ENCODE results near the gene IL21R.

IL21R gene

DNA sequence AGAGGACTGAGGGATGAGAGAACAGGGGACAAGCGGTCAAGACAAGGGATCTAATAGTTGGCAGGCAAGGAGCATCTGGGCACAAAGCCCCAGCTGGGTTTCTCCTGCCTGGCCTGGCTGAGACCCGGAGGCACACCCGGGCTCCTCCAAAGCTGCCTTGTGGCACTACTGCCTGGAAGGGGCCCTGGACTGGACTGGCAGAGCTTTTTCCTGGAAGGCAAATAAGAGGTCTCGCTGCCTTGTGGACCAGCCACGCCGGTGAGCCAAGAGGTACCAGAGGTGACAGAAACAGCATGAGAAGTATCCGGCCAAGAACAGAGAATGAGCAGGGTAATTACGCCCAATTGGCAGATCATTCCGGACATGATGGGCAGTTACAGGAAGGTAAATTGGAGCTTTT lies 83.2 kb downstream of the IL21R start:
- DNase-seq (ENCODE audit: low read depth, low spot score): no peak

DNA sequence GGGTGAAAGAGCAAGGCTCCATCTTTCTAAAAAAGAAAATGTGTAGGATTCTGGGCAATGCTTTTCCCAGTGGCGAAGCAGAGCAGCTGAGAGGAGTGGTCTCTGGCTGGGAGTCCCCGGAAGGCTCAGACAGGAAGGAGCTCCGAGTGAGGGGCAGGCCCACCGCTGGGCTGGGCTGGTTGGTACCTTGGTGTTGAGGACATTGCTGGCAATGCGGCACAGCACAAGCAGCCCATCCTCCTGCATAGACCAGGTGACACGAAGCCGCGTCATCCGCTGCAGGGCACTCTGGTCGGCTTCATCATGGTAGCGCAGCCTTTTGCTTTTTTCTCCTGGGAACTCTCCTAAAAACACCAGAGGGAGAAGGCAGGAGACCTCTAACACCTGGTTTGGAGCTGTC lies 83.8 kb downstream of the IL21R start:
- DNase-seq (ENCODE audit: low read depth, low spot score): no peak

DNA sequence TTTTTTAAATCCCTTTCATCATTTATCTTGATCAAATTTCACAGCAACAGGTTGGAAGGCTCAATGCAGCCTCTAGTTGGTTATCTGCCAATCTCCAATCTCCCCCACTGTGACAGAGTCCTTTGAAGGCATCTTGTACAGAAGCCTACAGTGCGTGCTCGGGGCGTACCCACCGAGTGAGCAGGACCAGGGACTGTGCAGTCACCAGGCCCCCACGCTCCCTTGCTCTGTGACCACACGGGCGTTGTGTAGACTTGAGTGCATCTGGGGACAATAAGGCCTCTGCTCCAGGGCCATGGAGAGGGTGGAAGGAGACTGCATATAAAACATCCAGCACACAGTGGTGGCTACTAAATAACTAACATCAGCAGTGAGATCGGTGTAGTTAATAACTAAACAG lies 84.4 kb downstream of the IL21R start:
- no peak for DNase-seq (ENCODE audit: low read depth, low spot score)

DNA sequence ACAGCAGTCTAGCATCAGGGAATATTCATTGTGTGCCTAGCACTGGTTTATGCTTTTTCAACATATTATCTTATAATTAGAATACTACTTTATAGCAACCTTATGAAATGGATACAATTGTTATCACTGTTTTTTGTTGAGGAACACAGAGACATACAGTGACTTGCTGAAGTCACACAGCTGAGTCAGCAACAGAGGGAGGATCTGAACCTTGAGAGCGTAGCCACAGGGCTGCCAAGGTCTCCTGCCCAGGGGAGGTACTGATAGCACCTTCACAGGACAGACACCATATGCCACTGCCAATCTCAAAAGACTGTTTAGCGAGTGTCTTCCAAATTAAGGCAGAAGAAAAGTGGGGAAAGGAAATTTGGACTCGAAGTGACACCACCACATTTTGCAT lies 84.8 kb downstream of the IL21R start:
- DNase-seq (ENCODE audit: low read depth, low spot score): no peak

DNA sequence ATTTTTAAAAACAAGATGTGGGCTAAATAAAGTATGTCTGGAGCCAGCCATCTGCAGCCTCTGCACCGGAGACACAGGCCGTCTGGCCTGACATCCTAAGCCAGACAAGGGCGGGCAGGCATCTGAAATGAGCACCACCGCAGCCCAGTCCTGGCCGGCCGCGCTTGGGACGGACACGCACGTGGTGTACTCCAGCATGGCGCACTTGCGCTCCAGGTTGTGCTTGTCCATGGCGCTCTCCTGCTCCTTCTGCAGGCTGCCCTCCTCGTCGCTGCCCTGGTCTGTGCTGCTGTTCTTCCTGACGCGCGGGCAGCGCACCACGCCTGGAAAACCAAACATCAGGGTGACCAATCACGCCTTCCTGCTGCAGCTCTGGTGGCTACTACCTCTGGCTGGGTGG lies 87.4 kb downstream of the IL21R start:
- no peak for DNase-seq (ENCODE audit: low read depth, low spot score)

DNA sequence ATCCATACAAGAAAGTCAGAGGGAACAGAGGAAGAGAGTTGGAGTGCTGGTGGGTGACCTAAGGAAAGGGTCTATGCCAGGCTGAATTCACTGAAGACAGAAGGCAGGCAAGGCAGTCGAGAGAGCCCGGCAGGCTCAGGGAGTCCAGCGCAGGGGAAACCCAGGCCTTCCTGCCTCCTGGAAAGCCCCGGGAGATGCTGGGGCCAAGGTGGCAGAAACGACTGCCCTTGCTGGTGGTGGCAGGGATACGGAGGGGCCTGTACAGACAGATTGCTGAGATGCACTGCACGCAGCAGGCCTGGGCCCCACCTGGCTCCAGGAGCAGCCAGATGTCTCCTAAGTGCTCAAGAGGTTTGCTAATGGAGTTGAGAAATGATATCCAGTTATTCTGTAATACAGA lies 87.9 kb downstream of the IL21R start:
- DNase-seq (ENCODE audit: low read depth, low spot score): no peak

DNA sequence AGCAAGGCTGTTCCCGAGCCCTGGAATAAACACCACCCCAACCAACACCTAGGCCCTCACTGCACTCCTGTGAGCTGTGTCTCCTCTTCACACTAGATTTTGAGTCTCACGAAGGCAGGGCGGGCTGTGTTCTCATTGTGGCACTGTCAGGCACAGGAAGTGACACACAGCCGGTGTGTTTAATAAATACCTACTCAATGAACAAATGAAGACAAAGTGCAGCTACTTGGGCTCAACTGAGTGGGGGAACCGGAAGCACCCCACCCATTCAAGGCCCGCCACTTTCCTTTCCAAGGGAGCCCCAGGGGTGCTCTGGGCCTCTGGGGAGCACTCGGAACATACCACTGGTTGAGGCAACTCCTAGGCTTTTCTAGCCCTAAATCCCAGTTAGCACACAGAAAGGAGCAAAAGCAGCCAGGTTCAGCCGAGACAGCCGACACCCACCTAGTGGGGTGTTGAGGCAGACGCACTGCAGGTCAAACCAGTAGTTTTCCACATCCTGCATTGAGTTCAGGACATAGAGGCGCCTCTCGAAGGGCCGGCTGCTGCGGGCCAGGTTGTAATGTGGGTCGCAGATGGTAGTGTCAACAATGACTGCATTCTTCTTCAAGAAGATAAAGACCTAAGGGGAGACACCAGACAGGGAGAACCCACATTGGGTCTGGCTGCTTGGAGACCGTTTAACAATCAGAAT lies 90.1 kb downstream of the IL21R start:
- no peak for DNase-seq (ENCODE audit: low read depth, low spot score)

DNA sequence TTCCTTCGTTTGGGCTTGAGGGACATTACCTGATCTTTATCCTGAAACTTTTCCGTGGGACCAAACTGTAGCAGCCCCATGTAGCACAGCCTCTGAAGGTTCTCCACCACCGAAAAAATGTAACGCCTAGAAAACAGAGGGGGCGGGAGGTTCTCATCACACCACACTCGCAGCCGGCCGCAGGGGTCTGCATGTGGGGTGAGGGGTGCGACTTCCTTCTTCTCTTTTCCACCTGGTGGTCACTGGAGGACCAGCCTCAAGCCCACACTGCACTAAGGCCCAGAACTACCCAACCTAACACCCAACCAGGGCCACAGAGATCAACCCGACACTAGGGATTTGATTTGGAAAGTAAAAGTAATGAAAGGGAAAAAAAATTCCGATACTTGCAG lies 90.6 kb downstream of the IL21R start:
- no peak for DNase-seq (ENCODE audit: low read depth, low spot score)

DNA sequence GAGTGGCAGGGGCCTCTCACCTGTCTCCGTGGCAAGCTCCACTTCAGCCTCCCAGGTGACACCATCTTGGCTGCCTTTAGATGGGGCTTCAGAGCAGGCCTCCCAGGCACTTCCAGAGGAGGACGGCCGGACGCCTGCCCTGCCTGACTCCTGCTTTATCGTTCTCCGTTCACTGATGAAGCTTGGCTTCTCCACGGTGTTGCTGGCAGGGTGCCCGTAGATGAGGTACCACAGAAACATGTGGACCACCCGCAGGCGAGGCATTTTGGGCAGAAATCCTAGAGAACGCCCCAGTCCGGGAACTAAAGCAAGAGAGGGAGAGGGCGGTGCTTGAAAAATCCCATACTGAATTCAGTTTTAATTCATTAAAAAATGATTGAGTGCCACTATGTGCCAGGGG lies 93.2 kb downstream of the IL21R start:
- DNase-seq (ENCODE audit: low read depth, low spot score): no peak

DNA sequence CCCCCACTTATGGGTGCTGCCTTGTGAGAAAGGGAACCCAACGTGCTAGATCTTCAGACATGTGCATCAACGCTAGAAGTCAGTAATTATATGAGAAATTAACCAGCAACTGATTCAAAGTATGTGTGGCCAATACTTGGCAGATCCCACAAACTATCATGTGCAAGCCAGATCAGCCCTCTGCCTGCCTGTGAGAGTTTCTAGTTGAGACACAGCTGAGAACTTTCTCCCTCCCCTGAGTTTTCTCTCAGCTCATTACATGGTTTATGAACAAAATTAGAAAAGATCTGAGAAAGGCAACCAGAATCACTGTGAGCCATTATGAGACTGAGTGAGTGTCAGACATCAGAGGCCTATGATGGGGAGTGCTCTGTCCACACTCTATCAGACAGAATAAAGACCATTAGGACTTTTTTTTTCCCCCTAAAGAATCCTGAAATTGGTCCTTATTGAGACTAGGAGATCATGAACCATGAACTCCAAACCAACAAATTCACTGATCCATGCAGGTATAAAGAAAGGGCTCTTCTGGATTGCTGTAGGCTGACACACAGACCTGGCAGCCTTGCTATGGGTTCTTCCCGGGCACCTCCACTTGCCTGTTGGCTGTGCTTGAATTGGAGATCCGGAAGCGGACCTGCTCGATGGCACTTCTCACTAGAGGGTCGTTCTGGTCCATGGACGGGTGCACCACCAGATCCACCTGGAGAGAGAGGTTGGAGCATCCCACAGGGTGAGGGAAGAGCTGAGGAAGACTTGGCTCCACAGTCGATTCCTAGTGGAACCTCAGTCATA lies 96.3 kb downstream of the IL21R start:
- no peak for DNase-seq (ENCODE audit: low read depth, low spot score)

DNA sequence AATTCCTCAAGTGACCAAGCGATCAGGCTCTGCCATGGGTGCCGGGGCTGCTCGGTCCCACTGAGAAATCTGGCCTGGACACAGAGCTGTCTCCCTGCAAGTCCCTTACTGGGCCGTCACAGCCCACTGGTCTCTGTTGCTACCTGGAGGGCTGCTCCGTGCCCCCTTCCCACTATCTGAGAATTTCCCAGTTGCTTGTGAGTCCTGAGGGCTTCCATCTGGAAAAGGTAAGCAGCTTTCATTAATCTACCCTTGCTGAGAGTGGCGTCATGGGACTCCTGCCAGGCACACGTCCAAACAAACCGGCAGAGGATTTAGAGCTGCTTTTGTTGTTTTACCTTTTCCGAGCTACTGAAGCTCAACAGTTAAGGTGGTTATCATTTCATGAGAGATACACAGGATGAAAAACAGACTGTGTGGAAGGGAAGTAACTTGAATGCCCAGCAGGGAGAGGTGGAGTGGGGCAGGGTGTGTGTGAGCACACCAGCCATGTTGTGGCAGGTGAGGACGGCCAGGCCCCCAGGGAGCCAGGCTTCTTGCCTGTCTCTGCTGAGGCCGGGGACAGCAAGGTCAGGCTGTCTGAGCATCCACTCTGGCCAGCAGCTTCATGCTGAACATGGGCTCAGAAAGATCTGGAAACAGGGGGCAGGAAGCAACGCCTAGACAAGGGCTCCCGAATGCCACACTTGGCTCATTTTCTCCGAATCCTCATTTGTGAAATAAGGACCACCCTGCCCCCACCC lies 97.1 kb downstream of the IL21R start:
- DNase-seq (ENCODE audit: low read depth, low spot score): no peak

DNA sequence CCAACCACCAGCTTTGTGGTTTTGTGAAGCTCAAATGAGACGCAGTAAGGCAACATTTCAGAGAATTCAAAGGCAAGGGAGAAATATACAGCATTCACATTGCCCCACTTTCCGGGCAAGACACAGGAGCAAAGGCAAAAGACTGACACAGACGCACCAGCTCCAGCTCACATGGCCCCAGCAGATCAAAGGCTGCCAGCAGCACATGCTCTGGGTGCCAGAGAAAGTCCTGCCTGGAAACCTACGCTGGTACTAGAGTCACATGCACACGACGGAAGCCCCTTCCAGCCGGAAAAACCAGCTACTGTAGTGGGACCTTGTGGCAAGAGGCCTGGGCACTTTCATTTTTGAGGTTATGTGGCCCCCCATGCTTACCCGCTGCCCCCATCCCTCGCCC lies 97.7 kb downstream of the IL21R start:
- no peak for DNase-seq (ENCODE audit: low read depth, low spot score)

DNA sequence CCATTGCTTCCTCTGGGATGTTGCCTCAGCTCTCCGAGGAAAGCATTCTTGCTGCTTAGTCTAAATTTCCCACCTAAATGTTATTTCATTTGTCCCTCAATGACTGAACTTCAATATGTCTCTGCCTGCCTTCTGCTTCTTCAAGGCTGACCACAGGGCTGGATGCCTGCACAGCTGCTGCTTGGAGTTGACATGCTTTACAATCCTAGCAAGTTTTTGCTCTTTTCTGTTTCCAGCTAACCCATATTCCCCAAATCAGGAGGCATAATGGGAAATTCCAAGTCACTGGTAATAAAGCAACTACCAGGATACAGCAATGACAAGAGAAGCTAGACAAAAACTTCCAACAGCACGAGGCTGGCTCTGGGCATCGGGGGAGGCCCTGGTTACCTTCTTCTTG lies 98.8 kb downstream of the IL21R start:
- DNase-seq (ENCODE audit: low read depth, low spot score): no peak
